HEK293 (cell line): ENCODE results near the gene PRKCA.

ENCODE experiments used
- CTCF ChIA-PET: fragments of 350-600 bp; formaldehyde crosslinking; extraction: SDS; loops from one replicate; lab custom pipeline; 2021; ENCODE audit warnings: antibody characterized with exemption; lab: Yijun Ruan, JAX
- POLR2A ChIA-PET: fragments of 300-600 bp; formaldehyde crosslinking; extraction: SDS; loops from one replicate; lab custom pipeline; 2020; ENCODE audit warnings: antibody characterized with exemption, inconsistent platforms; lab: Yijun Ruan, JAX
- H3K27ac ChIP-seq: fragments of 200-500 bp; sonication (Bioruptor generic); 2 replicates; pipeline ENCODE4 v1.5.1; 2014; ENCODE audit warnings: low read depth, low read length, control low read depth, inconsistent platforms; ENCODE audit errors: extremely low read depth
- H3K36me3 ChIP-seq, 2 experiments: fragments of 200-500 bp in 1 of 2; sonication (Bioruptor generic) in 1 of 2; 1 replicate in 1 of 2; 2 replicates in 1 of 2; pipeline ENCODE4 v1.5.1; 2014 to 2017; ENCODE audit warnings: inconsistent platforms in 2 of 2, low read length in 2 of 2; ENCODE audit not compliant: control insufficient read depth in 2 of 2, insufficient read depth in 1 of 2
- H3K4me1 ChIP-seq: fragments of 200-500 bp; sonication (Bioruptor generic); 2 replicates; pipeline ENCODE4 v1.5.1; 2014; ENCODE audit warnings: mild to moderate bottlenecking, low read length, inconsistent platforms; ENCODE audit not compliant: control insufficient read depth, insufficient read depth
- H3K4me3 ChIP-seq: 2 replicates; pipeline ENCODE4 v1.5.1; 2011; ENCODE audit warnings: low read depth, mild to moderate bottlenecking, control low read depth, low read length, moderate library complexity
- H3K9me3 ChIP-seq: fragments of 200-500 bp; sonication (Bioruptor generic); 2 replicates; pipeline ENCODE4 v1.5.1; 2014; ENCODE audit warnings: low read depth, low read length, inconsistent platforms; ENCODE audit not compliant: control insufficient read depth, insufficient read depth
- BCL11B ChIP-seq: fragments of 450-650 bp; formaldehyde crosslinking; IDR thresholded peaks from 2 replicates; pipeline ENCODE4 v1.5.1; 2016; ENCODE audit warnings: low read depth, missing biosample characterization, missing genetic modification characterization
- GLI2 ChIP-seq: fragments of 450-650 bp; formaldehyde crosslinking; IDR thresholded peaks from 2 replicates; pipeline ENCODE4; 2017; ENCODE audit warnings: missing biosample characterization, missing genetic modification characterization, low read depth, borderline replicate concordance
- GLIS1 ChIP-seq: fragments of 450-650 bp; formaldehyde crosslinking; IDR thresholded peaks from 2 replicates; pipeline ENCODE4 v1.5.1; 2016; ENCODE audit warnings: missing biosample characterization, missing genetic modification characterization
- YY2 ChIP-seq: fragments of 450-650 bp; formaldehyde crosslinking; IDR thresholded peaks from 2 replicates; pipeline ENCODE4 v1.5.1; 2016; ENCODE audit warnings: missing biosample characterization, missing genetic modification characterization
- ZBTB1 ChIP-seq: fragments of 450-650 bp; formaldehyde crosslinking; IDR thresholded peaks from 2 replicates; pipeline ENCODE4 v1.5.1; 2016; ENCODE audit warnings: missing biosample characterization, missing genetic modification characterization
- ZBTB11 ChIP-seq: fragments of 450-650 bp; formaldehyde crosslinking; conservative IDR thresholded peaks from 2 replicates; pipeline ENCODE4 v1.5.1; 2016; ENCODE audit warnings: low read depth, missing biosample characterization, missing genetic modification characterization
- ZFP3 ChIP-seq: fragments of 450-650 bp; formaldehyde crosslinking; IDR thresholded peaks from 2 replicates; pipeline ENCODE4 v1.5.1; 2016; ENCODE audit warnings: low read depth, missing biosample characterization, missing genetic modification characterization
- ZFP41 ChIP-seq: fragments of 450-650 bp; formaldehyde crosslinking; IDR thresholded peaks from 2 replicates; pipeline ENCODE4 v1.5.1; 2016; ENCODE audit warnings: missing biosample characterization, missing genetic modification characterization, borderline replicate concordance
- ZFP69B ChIP-seq: fragments of 450-650 bp; formaldehyde crosslinking; IDR thresholded peaks from 2 replicates; pipeline ENCODE4 v1.5.1; 2016; ENCODE audit warnings: missing biosample characterization, missing genetic modification characterization
- ZNF121 ChIP-seq: fragments of 450-650 bp; formaldehyde crosslinking; IDR thresholded peaks from 2 replicates; pipeline ENCODE4 v1.5.1; 2016; ENCODE audit warnings: missing biosample characterization, missing genetic modification characterization
- ZNF16 ChIP-seq: fragments of 450-650 bp; formaldehyde crosslinking; IDR thresholded peaks from 2 replicates; pipeline ENCODE4 v1.5.1; 2016; ENCODE audit warnings: low read depth, missing biosample characterization, missing genetic modification characterization
- ZNF19 ChIP-seq: fragments of 450-650 bp; formaldehyde crosslinking; IDR thresholded peaks from 2 replicates; pipeline ENCODE4; 2016; ENCODE audit warnings: missing biosample characterization, missing genetic modification characterization, low read depth
- ZNF311 ChIP-seq: fragments of 450-650 bp; formaldehyde crosslinking; IDR thresholded peaks from 2 replicates; pipeline ENCODE4 v1.5.1; 2017; ENCODE audit warnings: missing biosample characterization, missing genetic modification characterization, borderline replicate concordance
- ZNF341 ChIP-seq: fragments of 450-650 bp; formaldehyde crosslinking; IDR thresholded peaks from 2 replicates; pipeline ENCODE4; 2016; ENCODE audit warnings: low read depth, missing biosample characterization, missing genetic modification characterization
- ZNF394 ChIP-seq: fragments of 450-650 bp; formaldehyde crosslinking; IDR thresholded peaks from 2 replicates; pipeline ENCODE4 v1.5.1; 2016; ENCODE audit warnings: missing biosample characterization, missing genetic modification characterization, mild to moderate bottlenecking, moderate library complexity, borderline replicate concordance
- ZNF433 ChIP-seq: fragments of 450-650 bp; formaldehyde crosslinking; IDR thresholded peaks from 2 replicates; pipeline ENCODE4 v1.5.1; 2016; ENCODE audit warnings: missing biosample characterization, missing genetic modification characterization, low read depth
- ZNF530 ChIP-seq: fragments of 450-650 bp; formaldehyde crosslinking; IDR thresholded peaks from 2 replicates; pipeline ENCODE4 v1.5.1; 2016; ENCODE audit warnings: low read depth, missing biosample characterization, missing genetic modification characterization
- ZNF629 ChIP-seq: fragments of 450-650 bp; formaldehyde crosslinking; IDR thresholded peaks from 2 replicates; pipeline ENCODE4 v1.5.1; 2017; ENCODE audit warnings: missing biosample characterization, missing genetic modification characterization
- ZNF707 ChIP-seq: fragments of 450-650 bp; formaldehyde crosslinking; IDR thresholded peaks from 2 replicates; pipeline ENCODE4 v1.5.1; 2016; ENCODE audit warnings: missing biosample characterization, missing genetic modification characterization
- ZNF747 ChIP-seq: fragments of 450-650 bp; formaldehyde crosslinking; IDR thresholded peaks from 2 replicates; pipeline ENCODE4 v1.5.1; 2016; ENCODE audit warnings: missing biosample characterization, missing genetic modification characterization
- ZNF76 ChIP-seq: fragments of 450-650 bp; formaldehyde crosslinking; IDR thresholded peaks from 2 replicates; pipeline ENCODE4; 2016; ENCODE audit warnings: low read depth, missing biosample characterization, missing genetic modification characterization, borderline replicate concordance
- ZNF777 ChIP-seq: fragments of 450-650 bp; formaldehyde crosslinking; IDR thresholded peaks from 2 replicates; pipeline ENCODE4 v1.5.1; 2017; ENCODE audit warnings: missing biosample characterization, missing genetic modification characterization, borderline replicate concordance
- ZNF792 ChIP-seq: fragments of 450-650 bp; formaldehyde crosslinking; IDR thresholded peaks from 2 replicates; pipeline ENCODE4 v1.5.1; 2016; ENCODE audit warnings: missing biosample characterization, missing genetic modification characterization
- ZSCAN16 ChIP-seq: fragments of 450-650 bp; formaldehyde crosslinking; IDR thresholded peaks from 2 replicates; pipeline ENCODE4 v1.5.1; 2016; ENCODE audit warnings: missing biosample characterization, missing genetic modification characterization
- ZSCAN5A ChIP-seq: fragments of 450-650 bp; formaldehyde crosslinking; IDR thresholded peaks from 2 replicates; pipeline ENCODE4 v1.5.1; 2016; ENCODE audit warnings: missing biosample characterization, missing genetic modification characterization
- TF ChIP-seq, protein P1 (sequence below): fragments of 450-650 bp; formaldehyde crosslinking; IDR thresholded peaks from 2 replicates; pipeline ENCODE4 v1.5.1; 2016; ENCODE audit warnings: missing biosample characterization, missing genetic modification characterization, borderline replicate concordance
- TF ChIP-seq, protein P2 (sequence below): fragments of 450-650 bp; IDR thresholded peaks from 2 replicates; pipeline ENCODE4 v1.5.1; 2018; ENCODE audit warnings: missing biosample characterization, mild to moderate bottlenecking, missing genetic modification characterization

PRKCA gene

GRCh38 chr17:66837885-66838665, 535.7 kb downstream of the PRKCA start (continued):
- TF ChIP-seq ZBTB11 (tag by site-specific recombination) (no peak), ZNF394 (tag by site-specific recombination) (no peak), ZSCAN5A (tag by site-specific recombination) (no peak), ZNF777 (no peak), ZFP41 (tag by site-specific recombination) (no peak), BCL11B (no peak), ZNF19 (tag by site-specific recombination) (no peak)
- TF ChIP-seq, protein P1, sequence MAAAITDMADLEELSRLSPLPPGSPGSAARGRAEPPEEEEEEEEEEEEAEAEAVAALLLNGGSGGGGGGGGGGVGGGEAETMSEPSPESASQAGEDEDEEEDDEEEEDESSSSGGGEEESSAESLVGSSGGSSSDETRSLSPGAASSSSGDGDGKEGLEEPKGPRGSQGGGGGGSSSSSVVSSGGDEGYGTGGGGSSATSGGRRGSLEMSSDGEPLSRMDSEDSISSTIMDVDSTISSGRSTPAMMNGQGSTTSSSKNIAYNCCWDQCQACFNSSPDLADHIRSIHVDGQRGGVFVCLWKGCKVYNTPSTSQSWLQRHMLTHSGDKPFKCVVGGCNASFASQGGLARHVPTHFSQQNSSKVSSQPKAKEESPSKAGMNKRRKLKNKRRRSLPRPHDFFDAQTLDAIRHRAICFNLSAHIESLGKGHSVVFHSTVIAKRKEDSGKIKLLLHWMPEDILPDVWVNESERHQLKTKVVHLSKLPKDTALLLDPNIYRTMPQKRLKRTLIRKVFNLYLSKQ (tag by site-specific recombination) = no peak

- POLR2A ChIA-PET = no interaction called here
- CTCF ChIA-PET = interaction anchor here (0.8 kb wide), 1 partner anchor 808 kb away, joined by 3 read pairs; no protein-coding TSS in a partner anchor
These were observed 537.2 kb downstream of the PRKCA start for GRCh38 chr17:66839616-66840015.

GRCh38 chr17:66840061-66840460, 537.6 kb downstream of the PRKCA start:
- no peak overlapping the region for H3K4me3 ChIP-seq
- CTCF ChIA-PET = interaction anchor here (0.6 kb wide), 1 partner anchor 237 kb away, joined by 3 read pairs; no protein-coding TSS in a partner anchor
- POLR2A ChIA-PET = no interaction called here
- H3K36me3 ChIP-seq = no peaks in the 10 kb centered on the region
- H3K27ac ChIP-seq = no peak overlapping the region
- no peaks in the 10 kb centered on the region for H3K9me3 ChIP-seq
- H3K4me1 ChIP-seq = no peaks in the 10 kb centered on the region
- TF ChIP-seq ZNF76 (tag by site-specific recombination) = no peak
- TF ChIP-seq ZBTB1 (tag by site-specific recombination) = no peak
- TF ChIP-seq ZNF707 (tag by site-specific recombination) = no peak
- TF ChIP-seq ZNF311 (tag by site-specific recombination) = no peak
- no peak for TF ChIP-seq ZNF747 (tag by site-specific recombination)
- TF ChIP-seq ZNF433 (tag by site-specific recombination) = no peak
- TF ChIP-seq GLI2 = no peak
- TF ChIP-seq, protein P1 (tag by site-specific recombination) = no peak
- TF ChIP-seq, protein P2, sequence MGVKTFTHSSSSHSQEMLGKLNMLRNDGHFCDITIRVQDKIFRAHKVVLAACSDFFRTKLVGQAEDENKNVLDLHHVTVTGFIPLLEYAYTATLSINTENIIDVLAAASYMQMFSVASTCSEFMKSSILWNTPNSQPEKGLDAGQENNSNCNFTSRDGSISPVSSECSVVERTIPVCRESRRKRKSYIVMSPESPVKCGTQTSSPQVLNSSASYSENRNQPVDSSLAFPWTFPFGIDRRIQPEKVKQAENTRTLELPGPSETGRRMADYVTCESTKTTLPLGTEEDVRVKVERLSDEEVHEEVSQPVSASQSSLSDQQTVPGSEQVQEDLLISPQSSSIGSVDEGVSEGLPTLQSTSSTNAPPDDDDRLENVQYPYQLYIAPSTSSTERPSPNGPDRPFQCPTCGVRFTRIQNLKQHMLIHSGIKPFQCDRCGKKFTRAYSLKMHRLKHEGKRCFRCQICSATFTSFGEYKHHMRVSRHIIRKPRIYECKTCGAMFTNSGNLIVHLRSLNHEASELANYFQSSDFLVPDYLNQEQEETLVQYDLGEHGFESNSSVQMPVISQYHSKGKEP (tag by site-specific recombination) = no peak
- TF ChIP-seq GLIS1 (tag by site-specific recombination) = no peak
- no peak for TF ChIP-seq ZNF777
- no peak for TF ChIP-seq ZNF341
- TF ChIP-seq ZNF16 (tag by site-specific recombination) = no peak

More at GRCh38 chr17:66839616-66840015, 537.2 kb downstream of the PRKCA start:
- Histone ChIP-seq H3K9me3 (no peaks in the 10 kb centered on the region), H3K4me1 (0 out of 2 replicates have a peak, but pooled peaks cover 1% of the 10 kb centered on the region), H3K36me3 (no peaks in the 10 kb centered on the region), H3K4me3 (no peak overlapping the region), H3K27ac (no peak overlapping the region)
- TF ChIP-seq ZSCAN16 (tag by site-specific recombination) (no peak), YY2 (tag by site-specific recombination) (no peak), ZFP69B (no peak), ZNF792 (tag by site-specific recombination) (no peak), ZNF629 (tag by site-specific recombination) (no peak), ZNF530 (tag by site-specific recombination) (no peak), ZNF121 (tag by site-specific recombination) (no peak), ZFP3 (tag by site-specific recombination) (no peak)
